Measurements from ENCODE around the gene ENTPD8.

Gene ENTPD8

DNA sequence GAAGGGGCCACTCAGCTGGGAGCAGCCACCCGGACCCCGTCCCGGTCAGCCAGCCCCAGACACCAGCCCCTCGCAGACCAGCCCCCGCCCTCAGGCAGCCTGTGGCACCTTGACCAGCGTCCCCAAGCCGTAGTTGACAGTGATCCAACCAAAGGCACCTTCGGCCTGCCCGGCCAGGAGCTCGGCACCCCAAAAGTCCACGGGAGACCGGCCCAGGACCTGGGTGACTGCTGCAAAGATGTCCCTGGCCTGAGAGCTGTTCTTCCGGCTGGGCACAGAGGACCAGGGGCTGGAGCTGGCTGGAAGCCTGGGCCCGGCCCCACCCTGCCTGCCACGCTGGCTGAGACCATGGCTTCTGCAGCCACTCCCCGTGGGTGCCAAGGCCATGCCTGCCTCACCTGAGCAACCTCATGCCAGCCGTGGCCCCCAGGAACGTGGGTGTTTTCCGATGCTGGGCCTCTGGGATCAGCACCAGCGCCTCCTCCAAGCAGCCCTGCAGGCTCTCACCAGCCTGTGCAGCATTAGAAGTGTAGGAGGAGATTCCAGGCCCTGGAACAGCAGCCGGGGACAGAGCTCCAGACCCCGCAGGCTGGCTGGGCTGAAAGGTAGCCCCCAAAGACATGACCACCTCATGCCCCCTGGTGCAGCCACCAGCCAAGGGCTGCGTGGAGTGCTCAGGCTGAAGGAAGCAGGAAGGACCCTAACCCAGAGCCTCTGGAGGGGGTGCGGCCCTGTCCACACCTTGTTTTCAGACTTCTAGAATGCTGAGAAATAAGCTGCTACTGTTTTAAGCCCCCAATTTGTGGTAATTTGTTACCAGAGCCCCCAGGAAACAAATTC, 4.2 kb downstream of the ENTPD8 start:
- no peak overlapping the region for H3K27ac ChIP-seq
- TF ChIP-seq, protein P1, sequence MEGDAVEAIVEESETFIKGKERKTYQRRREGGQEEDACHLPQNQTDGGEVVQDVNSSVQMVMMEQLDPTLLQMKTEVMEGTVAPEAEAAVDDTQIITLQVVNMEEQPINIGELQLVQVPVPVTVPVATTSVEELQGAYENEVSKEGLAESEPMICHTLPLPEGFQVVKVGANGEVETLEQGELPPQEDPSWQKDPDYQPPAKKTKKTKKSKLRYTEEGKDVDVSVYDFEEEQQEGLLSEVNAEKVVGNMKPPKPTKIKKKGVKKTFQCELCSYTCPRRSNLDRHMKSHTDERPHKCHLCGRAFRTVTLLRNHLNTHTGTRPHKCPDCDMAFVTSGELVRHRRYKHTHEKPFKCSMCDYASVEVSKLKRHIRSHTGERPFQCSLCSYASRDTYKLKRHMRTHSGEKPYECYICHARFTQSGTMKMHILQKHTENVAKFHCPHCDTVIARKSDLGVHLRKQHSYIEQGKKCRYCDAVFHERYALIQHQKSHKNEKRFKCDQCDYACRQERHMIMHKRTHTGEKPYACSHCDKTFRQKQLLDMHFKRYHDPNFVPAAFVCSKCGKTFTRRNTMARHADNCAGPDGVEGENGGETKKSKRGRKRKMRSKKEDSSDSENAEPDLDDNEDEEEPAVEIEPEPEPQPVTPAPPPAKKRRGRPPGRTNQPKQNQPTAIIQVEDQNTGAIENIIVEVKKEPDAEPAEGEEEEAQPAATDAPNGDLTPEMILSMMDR (conservative IDR thresholded peaks at IDR 0.05), result no peak

DNA sequence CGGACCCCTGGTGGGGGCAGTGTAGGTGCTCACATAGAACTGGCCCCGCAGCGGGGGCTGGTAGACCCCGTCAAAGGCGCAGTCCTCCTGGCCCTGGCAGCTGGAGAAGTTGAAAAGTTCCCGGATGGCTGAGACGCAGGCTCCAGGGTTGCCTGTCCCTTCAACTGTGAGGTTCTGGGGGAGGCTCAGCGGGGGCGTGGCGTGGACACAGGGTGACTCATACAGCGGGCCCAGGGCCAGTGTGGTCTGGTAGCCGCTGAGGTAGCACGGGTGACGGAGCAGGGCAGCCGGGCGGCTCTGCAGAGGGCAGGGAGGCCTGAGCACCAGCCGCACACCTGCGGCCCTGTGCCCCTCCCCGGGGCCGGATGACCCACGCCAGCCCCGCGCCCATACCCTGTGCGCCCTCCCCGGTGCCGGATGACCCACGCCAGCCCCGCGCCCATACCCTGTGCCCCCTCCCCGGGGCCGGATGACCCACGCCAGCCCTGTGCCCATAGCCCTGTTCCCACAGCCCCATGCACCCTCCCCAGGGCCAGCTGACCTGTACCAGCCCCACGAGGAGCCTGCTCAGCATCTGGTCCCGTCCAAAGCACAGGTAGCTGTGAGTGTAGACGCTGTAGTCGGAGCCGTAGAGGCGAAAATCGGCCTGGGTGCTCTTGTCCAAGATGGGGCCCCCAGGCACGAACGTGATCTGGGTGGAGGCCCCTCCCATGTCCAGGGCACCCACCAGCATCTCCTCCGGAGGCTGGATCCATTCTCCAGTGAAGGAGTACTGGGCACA, 5.0 kb downstream of the ENTPD8 start:
- TF ChIP-seq, protein P1 (conservative IDR thresholded peaks at IDR 0.05), result no peak

DNA sequence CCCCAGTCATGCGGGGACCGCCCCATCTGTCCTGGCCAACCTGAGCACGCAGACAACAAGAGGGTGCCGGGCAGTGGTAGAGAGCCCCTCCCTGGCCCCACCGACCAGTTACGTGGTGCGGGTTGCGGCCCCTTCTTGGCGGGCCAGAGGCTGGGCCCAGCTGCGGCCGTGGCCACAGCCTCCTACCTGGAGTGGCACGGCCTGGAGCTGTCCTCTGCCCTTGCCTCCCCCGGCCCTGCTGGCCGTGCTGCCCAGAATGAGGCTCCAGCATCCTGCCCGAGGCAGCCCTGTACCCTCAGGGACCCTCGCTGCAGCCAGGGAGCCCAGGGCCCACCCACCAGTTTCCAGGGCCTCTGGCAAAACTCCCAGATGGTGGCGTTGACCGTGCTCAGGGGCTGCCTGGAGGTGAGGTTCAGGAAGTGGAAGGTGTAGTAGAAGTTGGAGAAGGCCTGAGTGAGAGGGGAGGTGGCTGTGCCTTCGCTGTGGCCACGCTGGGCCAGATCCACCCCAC, 5.7 kb downstream of the ENTPD8 start:
- TF ChIP-seq, protein P1 (conservative IDR thresholded peaks at IDR 0.05), result no peak
- H3K27ac ChIP-seq, result no peak overlapping the region

More for the DNA sequence above, 5.0 kb downstream of the ENTPD8 start:
- no peak overlapping the region for H3K27ac ChIP-seq

DNA sequence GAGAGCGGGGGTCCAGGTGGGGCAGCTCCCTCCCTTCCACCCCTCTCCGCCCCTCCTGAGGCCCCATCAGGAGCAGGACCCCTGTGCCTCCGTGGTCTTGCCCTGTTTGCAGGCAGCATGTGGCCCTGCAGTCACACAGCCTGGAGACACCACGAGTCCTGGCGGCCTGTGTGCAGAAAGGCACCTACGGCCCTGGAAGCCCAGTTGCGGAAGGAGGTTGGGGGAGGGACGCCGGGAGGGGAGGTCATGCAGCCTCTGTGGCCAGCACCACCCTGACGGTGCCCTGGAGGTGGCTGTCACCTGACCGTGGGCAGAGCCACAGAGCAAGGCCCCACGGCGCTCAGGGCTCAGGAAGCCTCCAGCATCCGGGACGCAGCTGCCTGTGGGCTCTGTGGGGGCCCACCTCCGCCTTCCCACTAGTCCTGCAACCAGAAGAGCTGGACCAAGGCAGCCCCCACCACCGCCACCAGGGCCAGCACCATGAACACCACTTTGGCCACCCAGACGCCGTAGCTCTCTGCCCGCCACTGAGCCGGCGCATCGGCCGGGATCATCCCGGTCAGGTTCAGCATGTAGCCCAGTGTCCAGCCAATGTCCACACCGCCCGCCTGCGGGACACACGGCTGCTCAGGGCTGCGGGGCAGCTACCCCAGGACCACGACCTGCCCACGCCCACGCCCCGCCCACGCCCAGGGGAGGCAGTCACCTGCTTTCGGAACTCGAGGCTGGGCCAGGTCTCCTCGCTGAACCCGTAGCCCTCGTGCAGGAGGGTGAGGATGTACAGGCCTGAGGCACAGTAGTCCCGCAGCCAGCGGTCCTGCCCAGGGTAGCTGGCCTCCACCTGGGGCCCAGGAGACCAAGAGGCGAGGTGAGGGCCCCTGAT, 6.4 kb downstream of the ENTPD8 start:
- no peak overlapping the region for H3K27ac ChIP-seq
- TF ChIP-seq, protein P1 (conservative IDR thresholded peaks at IDR 0.05), result no peak

DNA sequence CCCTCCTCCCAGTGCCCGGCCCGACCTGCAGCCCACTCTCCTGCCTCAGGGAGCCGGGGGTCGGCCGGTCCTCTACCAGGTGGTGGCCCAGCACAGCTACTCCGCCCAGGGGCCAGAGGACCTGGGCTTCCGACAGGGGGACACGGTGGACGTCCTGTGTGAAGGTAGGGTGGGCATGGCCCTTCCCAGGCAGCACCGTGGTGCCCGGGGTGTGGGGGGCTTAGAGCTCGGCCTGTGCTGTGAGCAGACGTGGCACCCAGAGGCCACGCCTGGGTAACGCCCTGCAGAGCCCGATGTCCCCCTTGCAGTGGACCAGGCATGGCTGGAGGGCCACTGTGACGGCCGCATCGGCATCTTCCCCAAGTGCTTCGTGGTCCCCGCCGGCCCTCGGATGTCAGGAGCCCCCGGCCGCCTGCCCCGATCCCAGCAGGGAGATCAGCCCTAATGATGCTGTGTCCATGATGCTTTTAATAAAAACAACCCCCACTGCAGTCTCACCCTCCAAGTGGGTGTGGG, 7.2 kb downstream of the ENTPD8 start:
- no peak overlapping the region for H3K27ac ChIP-seq
- TF ChIP-seq, protein P1 (conservative IDR thresholded peaks at IDR 0.05), result no peak

DNA sequence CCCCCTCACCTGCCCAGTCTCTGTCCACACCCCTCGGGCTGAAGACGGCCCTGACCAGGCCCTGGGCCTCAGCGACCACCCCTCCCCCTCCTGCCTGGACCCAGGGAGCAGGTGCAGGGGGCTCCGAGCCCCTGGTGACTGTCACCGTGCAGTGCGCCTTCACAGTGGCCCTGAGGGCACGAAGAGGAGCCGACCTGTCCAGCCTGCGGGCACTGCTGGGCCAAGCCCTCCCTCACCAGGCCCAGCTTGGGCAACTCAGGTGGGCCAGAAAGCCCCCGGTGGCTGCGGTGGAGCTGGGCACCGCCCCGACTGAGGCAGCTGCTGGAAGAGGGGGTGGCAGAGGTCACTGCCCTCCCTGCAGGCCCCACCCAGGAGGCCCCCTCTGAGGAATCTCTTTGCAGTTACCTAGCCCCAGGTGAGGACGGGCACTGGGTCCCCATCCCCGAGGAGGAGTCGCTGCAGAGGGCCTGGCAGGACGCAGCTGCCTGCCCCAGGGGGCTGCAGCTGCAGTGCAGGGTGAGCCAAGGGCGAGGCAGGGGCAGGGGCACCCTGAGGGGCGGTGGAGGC, 7.7 kb downstream of the ENTPD8 start:
- TF ChIP-seq, protein P1 (conservative IDR thresholded peaks at IDR 0.05), result no peak
- no peak overlapping the region for H3K27ac ChIP-seq

Measured in VCaP (cell line).